PFSK-1 (cell line): ENCODE measurements around the gene FDCSP.

Experiments used
- FOXP2 ChIP-seq: optimal IDR thresholded peaks from 2 replicates; pipeline ENCODE3; 2011; ENCODE audit warnings: borderline replicate concordance, control low read depth, inconsistent platforms; ENCODE audit not compliant: insufficient read depth; ENCODE audit errors: extremely low read length, extremely low read depth
- POLR2AphosphoS5 ChIP-seq: IDR thresholded peaks from 2 replicates; pipeline ENCODE4 v1.6.1; 2012; ENCODE audit warnings: low read depth, mild to moderate bottlenecking, control low read depth, low read length, moderate library complexity
- TAF1 ChIP-seq: IDR thresholded peaks from 2 replicates; pipeline ENCODE4 v1.6.1; 2012; ENCODE audit warnings: low read length, control low read depth, borderline replicate concordance; ENCODE audit not compliant: insufficient read depth
- TF ChIP-seq, protein P1 (sequence below), 2 experiments: IDR thresholded peaks; 2 replicates each; pipeline versions ENCODE4 v1.6.1 to v1.8.0; 2011 to 2012; ENCODE audit warnings: low read depth in 2 of 2, low read length in 2 of 2, control low read depth in 1 of 2, inconsistent platforms in 1 of 2, mild to moderate bottlenecking in 1 of 2, moderate library complexity in 1 of 2; ENCODE audit not compliant: insufficient read depth in 1 of 2

- TF ChIP-seq, protein P1, sequence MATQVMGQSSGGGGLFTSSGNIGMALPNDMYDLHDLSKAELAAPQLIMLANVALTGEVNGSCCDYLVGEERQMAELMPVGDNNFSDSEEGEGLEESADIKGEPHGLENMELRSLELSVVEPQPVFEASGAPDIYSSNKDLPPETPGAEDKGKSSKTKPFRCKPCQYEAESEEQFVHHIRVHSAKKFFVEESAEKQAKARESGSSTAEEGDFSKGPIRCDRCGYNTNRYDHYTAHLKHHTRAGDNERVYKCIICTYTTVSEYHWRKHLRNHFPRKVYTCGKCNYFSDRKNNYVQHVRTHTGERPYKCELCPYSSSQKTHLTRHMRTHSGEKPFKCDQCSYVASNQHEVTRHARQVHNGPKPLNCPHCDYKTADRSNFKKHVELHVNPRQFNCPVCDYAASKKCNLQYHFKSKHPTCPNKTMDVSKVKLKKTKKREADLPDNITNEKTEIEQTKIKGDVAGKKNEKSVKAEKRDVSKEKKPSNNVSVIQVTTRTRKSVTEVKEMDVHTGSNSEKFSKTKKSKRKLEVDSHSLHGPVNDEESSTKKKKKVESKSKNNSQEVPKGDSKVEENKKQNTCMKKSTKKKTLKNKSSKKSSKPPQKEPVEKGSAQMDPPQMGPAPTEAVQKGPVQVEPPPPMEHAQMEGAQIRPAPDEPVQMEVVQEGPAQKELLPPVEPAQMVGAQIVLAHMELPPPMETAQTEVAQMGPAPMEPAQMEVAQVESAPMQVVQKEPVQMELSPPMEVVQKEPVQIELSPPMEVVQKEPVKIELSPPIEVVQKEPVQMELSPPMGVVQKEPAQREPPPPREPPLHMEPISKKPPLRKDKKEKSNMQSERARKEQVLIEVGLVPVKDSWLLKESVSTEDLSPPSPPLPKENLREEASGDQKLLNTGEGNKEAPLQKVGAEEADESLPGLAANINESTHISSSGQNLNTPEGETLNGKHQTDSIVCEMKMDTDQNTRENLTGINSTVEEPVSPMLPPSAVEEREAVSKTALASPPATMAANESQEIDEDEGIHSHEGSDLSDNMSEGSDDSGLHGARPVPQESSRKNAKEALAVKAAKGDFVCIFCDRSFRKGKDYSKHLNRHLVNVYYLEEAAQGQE (IDR thresholded peaks at IDR 0.05; ENCODE audit: insufficient read depth in 1 of 2, low read depth in 2 of 2, low read length in 2 of 2): no peak
- TF ChIP-seq POLR2AphosphoS5 (no peak), FOXP2 (no peak), TAF1 (no peak)
Observed at GRCh38 chr4:70177090-70177489, 48.8 kb upstream of the FDCSP start.
